NCI-H1436 (cell line): ENCODE measurements around the gene ZEB2.

Experiments used
- DNase-seq: peaks from one replicate; lab custom pipeline; 2025; lab: John Stamatoyannopoulos, UW

The ZEB2 gene

GRCh38 chr2:144351687-144352086 is 168.2 kb downstream of the ZEB2 start:
- no peak for DNase-seq

GRCh38 chr2:144350151-144350802 is 169.6 kb downstream of the ZEB2 start:
- DNase-seq = no peak

- DNase-seq = no peak
Measured at GRCh38 chr2:144349674-144350073, 170.2 kb downstream of the ZEB2 start.

- no peak for DNase-seq
Measured at GRCh38 chr2:144348846-144349245, 171.1 kb downstream of the ZEB2 start.

GRCh38 chr2:144346229-144346628 is 173.7 kb downstream of the ZEB2 start:
- DNase-seq = no peak

- no peak for DNase-seq
Measured at GRCh38 chr2:144343145-144343544, 176.8 kb downstream of the ZEB2 start.

- no peak for DNase-seq
Measured at GRCh38 chr2:144341538-144341937, 178.4 kb downstream of the ZEB2 start.

- DNase-seq = no peak
Measured at GRCh38 chr2:144339048-144339447, 180.9 kb downstream of the ZEB2 start.

GRCh38 chr2:144334551-144334950 is 185.4 kb downstream of the ZEB2 start:
- no peak for DNase-seq
